SK-N-MC (cell line): ENCODE measurements around the gene FRMD4A.

ENCODE experiments used
- EZH2 ChIP-seq: fragments of 200-600 bp; sonication (generic); IDR thresholded peaks from one replicate; pipeline ENCODE4 v1.6.1; 2017; ENCODE audit warnings: antibody characterized with exemption
- POLR2AphosphoS5 ChIP-seq: IDR thresholded peaks from 2 replicates; pipeline ENCODE4 v1.6.1; 2012; ENCODE audit warnings: mild to moderate bottlenecking, low read depth, low read length, borderline replicate concordance

DNA sequence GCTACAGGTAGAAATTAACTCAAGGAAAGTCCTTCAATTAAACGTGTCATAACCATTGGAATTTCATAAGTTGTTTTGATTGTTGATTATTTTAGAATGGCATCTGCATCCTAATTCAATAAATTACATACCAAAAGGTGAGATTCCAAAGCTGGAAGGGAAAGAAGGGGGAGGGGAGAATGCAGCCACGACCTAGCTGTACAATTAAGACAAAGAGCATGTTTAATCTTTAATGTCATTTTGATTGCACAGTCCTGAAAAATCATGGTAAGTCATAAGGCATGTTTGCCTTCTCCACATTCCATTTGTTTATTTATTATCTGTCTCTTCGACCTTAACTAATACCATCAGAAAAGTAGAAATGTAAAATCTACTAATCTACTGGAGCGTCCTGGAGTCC is 358.1 kb downstream of the FRMD4A start:
- TF ChIP-seq POLR2AphosphoS5 (no peak), EZH2 (no peak)
